NCI-H524 treated with DMSO at 0.1 percent for 48 hours (cell line): ENCODE measurements around the gene CNTN5.

Source experiments
- DNase-seq: peaks from one replicate; lab custom pipeline; 2025; lab: John Stamatoyannopoulos, UW

CNTN5 gene

GRCh38 chr11:100328626-100329340, 1308.0 kb downstream of the CNTN5 start:
- DNase-seq: no peak

GRCh38 chr11:100329352-100329751, 1308.6 kb downstream of the CNTN5 start:
- DNase-seq: no peak

DNA sequence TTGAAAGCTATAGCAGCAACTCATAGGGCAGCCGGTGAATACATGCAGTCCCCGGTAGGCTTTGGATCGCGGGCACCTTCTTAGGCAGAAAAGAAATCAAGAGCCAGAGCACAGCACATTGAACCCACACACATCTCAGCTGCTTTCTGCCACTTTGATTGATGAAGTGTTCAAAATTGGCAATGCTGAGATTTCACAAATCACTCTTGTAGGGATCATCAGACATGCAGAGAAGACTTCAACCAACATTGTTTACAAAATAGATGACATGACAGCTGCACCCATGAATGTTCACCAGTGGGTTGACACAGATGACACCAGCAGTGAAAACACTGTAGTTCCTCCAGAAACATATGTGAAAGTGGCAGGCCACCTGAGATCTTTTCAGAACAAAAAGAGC, 1316.1 kb downstream of the CNTN5 start:
- DNase-seq: no peak

GRCh38 chr11:100338144-100338840, 1317.5 kb downstream of the CNTN5 start:
- no peak for DNase-seq

DNA sequence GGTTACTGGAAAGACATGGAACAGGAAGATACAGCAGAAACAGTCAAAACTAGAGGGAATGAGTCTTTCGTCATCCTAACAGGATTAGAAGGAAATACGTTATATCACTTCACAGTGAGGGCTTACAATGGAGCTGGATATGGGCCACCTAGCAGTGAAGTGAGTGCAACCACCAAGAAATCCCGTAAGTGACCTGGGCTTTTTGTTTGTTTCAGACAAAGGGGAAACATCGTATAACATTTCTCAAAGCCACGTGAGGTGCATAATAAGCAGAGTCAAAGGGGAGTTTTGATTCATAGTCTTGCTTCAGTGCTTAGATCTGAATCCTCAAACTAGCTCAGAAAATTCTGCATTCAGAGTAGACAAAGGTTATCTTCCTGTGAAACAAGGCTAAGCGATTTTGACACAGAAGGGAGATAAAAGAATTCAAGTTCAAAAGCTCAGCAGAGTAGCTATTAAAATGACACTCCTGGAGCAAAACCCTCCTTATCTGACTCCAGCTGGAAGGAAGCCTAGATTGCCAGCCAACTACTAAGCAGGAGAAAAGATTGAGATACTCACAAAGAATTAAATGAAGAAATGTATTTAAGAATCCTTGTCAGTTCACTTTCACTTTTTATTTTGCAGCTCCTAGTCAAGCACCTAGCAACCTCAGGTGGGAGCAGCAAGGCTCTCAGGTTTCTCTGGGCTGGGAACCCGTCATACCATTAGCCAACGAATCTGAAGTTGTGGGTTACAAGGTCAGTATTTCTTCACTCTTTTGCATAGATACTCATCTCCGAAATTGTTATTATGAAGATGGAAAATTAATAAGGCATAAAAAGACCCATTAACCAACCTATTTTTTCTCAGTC, 1319.9 kb downstream of the CNTN5 start:
- DNase-seq: no peak

- DNase-seq: no peak
Measured at GRCh38 chr11:100353083-100353482, 1332.3 kb downstream of the CNTN5 start.

GRCh38 chr11:100354736-100355135, 1334.0 kb downstream of the CNTN5 start:
- DNase-seq: no peak

GRCh38 chr11:100356035-100356434, 1335.3 kb downstream of the CNTN5 start:
- no peak for DNase-seq

GRCh38 chr11:100359281-100359680, 1338.5 kb downstream of the CNTN5 start:
- no peak for DNase-seq

- no peak for DNase-seq
Measured at GRCh38 chr11:100367892-100368291, 1347.1 kb downstream of the CNTN5 start.

GRCh38 chr11:100383357-100383865, 1362.7 kb downstream of the CNTN5 start:
- DNase-seq: no peak

DNA sequence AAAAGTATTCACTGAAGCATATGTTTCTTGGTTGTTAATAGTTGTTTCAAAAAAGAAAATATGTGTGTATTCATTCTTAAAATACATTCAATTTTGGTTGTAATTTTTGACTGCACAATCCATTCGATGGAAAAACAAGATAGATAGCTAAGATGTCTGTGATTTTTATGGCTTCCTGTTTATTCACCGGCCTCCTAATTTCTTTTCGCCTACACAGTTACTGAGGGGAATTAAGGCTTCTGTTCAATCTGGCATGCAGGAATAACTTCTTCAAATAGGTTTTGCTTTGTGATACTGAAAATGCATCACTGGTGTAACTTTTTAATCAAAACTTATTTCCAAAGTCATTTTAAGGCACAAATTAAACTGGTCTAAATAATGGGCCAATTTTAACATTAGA, 1375.5 kb downstream of the CNTN5 start:
- no peak for DNase-seq

DNA sequence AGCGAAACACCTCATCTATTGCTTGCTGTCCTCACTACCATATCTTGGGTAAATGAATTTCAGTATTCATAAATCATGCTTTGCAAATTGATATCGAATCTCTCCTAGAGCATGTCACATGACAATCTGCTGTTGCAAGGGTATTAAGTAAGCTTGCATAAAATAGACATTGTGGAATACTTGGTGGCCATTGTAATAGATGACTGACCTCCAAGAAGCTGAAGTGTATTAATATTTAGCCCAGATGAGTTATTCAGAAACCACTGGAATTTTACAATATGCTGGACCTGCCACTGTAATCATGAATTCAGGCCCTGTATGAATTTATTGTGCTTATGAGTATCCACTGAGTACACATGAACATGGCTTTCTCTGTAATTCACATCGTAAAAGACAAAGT, 1376.7 kb downstream of the CNTN5 start:
- DNase-seq: no peak

- no peak for DNase-seq
Measured at GRCh38 chr11:100403816-100404215, 1383.1 kb downstream of the CNTN5 start.

GRCh38 chr11:100404907-100405306, 1384.2 kb downstream of the CNTN5 start:
- no peak for DNase-seq
